Sigmoid colon (tissue), 4 donors: ENCODE measurements around the gene MTCL1.
A peak's percentile ranks its signal among the peaks of the same experiment; 100 is the strongest.

Experiments used
- EP300 ChIP-seq, 4 donors: sonication (generic); formaldehyde crosslinking; IDR thresholded peaks; one replicate each; pipeline ENCODE4 v1.6.1; 2017; ENCODE audit warnings: antibody characterized with exemption in 4 of 4
- POLR2A ChIP-seq, 2 donors: fragments of 450-650 bp; IDR thresholded peaks; one replicate each; pipeline ENCODE4 v1.6.1; 2016; ENCODE audit warnings: antibody characterized with exemption in 2 of 2, mild to moderate bottlenecking in 2 of 2, moderate library complexity in 2 of 2
- TF ChIP-seq, protein P1 (sequence below), 4 experiments: fragments of 450-650 bp in 3 of 4; fragments of 200-600 bp in 1 of 4; IDR thresholded peaks; one replicate each; pipeline ENCODE4 v1.5.1; 2016 to 2019; ENCODE audit warnings: antibody characterized with exemption in 4 of 4, mild to moderate bottlenecking in 3 of 4, moderate library complexity in 2 of 4

- TF ChIP-seq EP300 (IDR thresholded peaks at IDR 0.05) (no peak), POLR2A (IDR thresholded peaks at IDR 0.05) (no peak)
- TF ChIP-seq, protein P1, sequence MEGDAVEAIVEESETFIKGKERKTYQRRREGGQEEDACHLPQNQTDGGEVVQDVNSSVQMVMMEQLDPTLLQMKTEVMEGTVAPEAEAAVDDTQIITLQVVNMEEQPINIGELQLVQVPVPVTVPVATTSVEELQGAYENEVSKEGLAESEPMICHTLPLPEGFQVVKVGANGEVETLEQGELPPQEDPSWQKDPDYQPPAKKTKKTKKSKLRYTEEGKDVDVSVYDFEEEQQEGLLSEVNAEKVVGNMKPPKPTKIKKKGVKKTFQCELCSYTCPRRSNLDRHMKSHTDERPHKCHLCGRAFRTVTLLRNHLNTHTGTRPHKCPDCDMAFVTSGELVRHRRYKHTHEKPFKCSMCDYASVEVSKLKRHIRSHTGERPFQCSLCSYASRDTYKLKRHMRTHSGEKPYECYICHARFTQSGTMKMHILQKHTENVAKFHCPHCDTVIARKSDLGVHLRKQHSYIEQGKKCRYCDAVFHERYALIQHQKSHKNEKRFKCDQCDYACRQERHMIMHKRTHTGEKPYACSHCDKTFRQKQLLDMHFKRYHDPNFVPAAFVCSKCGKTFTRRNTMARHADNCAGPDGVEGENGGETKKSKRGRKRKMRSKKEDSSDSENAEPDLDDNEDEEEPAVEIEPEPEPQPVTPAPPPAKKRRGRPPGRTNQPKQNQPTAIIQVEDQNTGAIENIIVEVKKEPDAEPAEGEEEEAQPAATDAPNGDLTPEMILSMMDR (IDR thresholded peaks at IDR 0.05), result peak; percentile 68 to 90 (median 83)
Observed at GRCh38 chr18:8696749-8697211, 8.6 kb upstream of the MTCL1 start.
